SU-DHL-6 (cell line): ENCODE data around the gene CA5B.
"Not testable (repeated sequence)": the region's sequence is repeated elsewhere in the genome, so short reads cannot be mapped to it uniquely, and the experiment has no call there.

ENCODE experiments used
- H2AFZ ChIP-seq: fragments of 200-600 bp; sonication (generic); 2 replicates; pipeline ENCODE4 v1.6.1; 2014; ENCODE audit warnings: low read depth, mild to moderate bottlenecking, moderate library complexity, mixed read lengths, antibody characterized with exemption, low read length; ENCODE audit not compliant: severe bottlenecking
- H3F3A ChIP-seq: fragments of 200-600 bp; shearing (Covaris generic); 2 replicates; pipeline ENCODE4 v1.6.0; 2016; ENCODE audit warnings: antibody characterized with exemption, mild to moderate bottlenecking; ENCODE audit not compliant: insufficient read depth
- H3K27ac ChIP-seq: fragments of 200-600 bp; sonication (generic); 2 replicates; pipeline ENCODE4 v1.5.1; 2016; ENCODE audit warnings: low read depth, mild to moderate bottlenecking, low read length, moderate library complexity, mixed read lengths
- H3K27me3 ChIP-seq: fragments of 200-600 bp; sonication (generic), shearing (Covaris generic); 2 replicates; pipeline ENCODE4 v1.6.0; 2014; ENCODE audit warnings: mild to moderate bottlenecking, low read length
- H3K36me3 ChIP-seq: fragments of 200-600 bp; sonication (generic); 2 replicates; pipeline ENCODE4 v1.6.1; 2014; ENCODE audit warnings: mild to moderate bottlenecking, low read length, mixed read lengths
- H3K4me2 ChIP-seq: fragments of 300-600, 200-600 bp; shearing (Covaris generic), sonication (generic); 2 replicates; pipeline ENCODE4 v1.6.0; 2014; ENCODE audit warnings: low read length, low read depth, mild to moderate bottlenecking; ENCODE audit not compliant: poor library complexity, severe bottlenecking
- H3K4me3 ChIP-seq: fragments of 200-600 bp; sonication (generic); 2 replicates; pipeline ENCODE4 v1.5.1; 2014; ENCODE audit warnings: antibody characterized with exemption, low read length, mild to moderate bottlenecking, mixed read lengths; ENCODE audit not compliant: insufficient read depth, poor library complexity, severe bottlenecking
- H3K79me2 ChIP-seq: fragments of 200-600 bp; sonication (generic); 2 replicates; pipeline ENCODE4 v1.6.1; 2014; ENCODE audit warnings: mild to moderate bottlenecking, low read length, moderate library complexity; ENCODE audit not compliant: insufficient read depth
- H3K9ac ChIP-seq: fragments of 200-600 bp; sonication (generic); 2 replicates; pipeline ENCODE4 v1.7.0; 2014; ENCODE audit warnings: mild to moderate bottlenecking, low read length
- H3K9me2 ChIP-seq: fragments of 200-600 bp; sonication (generic); replicated peaks from 2 replicates; pipeline ENCODE4 v1.6.1; 2014; ENCODE audit warnings: low read length; ENCODE audit not compliant: insufficient read depth
- H3K9me3 ChIP-seq: fragments of 200-600 bp; sonication (generic); 2 replicates; pipeline ENCODE4 v1.6.1; 2014; ENCODE audit warnings: low read length, mixed read lengths; ENCODE audit not compliant: insufficient read depth
- H4K20me1 ChIP-seq: fragments of 200-600 bp; sonication (generic); 2 replicates; pipeline ENCODE4 v1.6.1; 2014; ENCODE audit warnings: low read depth, mild to moderate bottlenecking, antibody characterized with exemption, low read length, moderate library complexity, mixed read lengths
- EZH2phosphoT487 ChIP-seq: fragments of 200-600 bp; sonication (generic), shearing (Covaris generic); conservative IDR thresholded peaks from 2 replicates; pipeline ENCODE4 v1.6.1; 2018; ENCODE audit warnings: mild to moderate bottlenecking, antibody characterized with exemption, low read length, moderate library complexity, mixed read lengths
- TF ChIP-seq, protein P1 (sequence below): fragments of 200-600 bp; sonication (generic); IDR thresholded peaks from one replicate; pipeline ENCODE4 v1.5.1; 2017; ENCODE audit warnings: antibody characterized with exemption, mild to moderate bottlenecking, low read length, moderate library complexity; ENCODE audit not compliant: insufficient read depth, poor library complexity, severe bottlenecking

The CA5B gene

GRCh38 chrX:15822922-15823321, 84.9 kb downstream of the CA5B start:
- H2AFZ ChIP-seq = no peak overlapping the region
- H3K36me3 ChIP-seq = no peaks in the 10 kb centered on the region
- no peaks in the 10 kb centered on the region for H3K27me3 ChIP-seq
- no peak for TF ChIP-seq EZH2phosphoT487
- TF ChIP-seq, protein P1, sequence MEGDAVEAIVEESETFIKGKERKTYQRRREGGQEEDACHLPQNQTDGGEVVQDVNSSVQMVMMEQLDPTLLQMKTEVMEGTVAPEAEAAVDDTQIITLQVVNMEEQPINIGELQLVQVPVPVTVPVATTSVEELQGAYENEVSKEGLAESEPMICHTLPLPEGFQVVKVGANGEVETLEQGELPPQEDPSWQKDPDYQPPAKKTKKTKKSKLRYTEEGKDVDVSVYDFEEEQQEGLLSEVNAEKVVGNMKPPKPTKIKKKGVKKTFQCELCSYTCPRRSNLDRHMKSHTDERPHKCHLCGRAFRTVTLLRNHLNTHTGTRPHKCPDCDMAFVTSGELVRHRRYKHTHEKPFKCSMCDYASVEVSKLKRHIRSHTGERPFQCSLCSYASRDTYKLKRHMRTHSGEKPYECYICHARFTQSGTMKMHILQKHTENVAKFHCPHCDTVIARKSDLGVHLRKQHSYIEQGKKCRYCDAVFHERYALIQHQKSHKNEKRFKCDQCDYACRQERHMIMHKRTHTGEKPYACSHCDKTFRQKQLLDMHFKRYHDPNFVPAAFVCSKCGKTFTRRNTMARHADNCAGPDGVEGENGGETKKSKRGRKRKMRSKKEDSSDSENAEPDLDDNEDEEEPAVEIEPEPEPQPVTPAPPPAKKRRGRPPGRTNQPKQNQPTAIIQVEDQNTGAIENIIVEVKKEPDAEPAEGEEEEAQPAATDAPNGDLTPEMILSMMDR = no peak
- no peak overlapping the region for H3K27ac ChIP-seq
- no peaks in the 10 kb centered on the region for H3K9me2 ChIP-seq
- H3K4me2 ChIP-seq = no peak overlapping the region
- no peak overlapping the region for H3K9ac ChIP-seq
- H3F3A ChIP-seq = peaks cover 12% of the 10 kb centered on the region; the same call in 1 of the 2 replicates
- no peak overlapping the region for H3K4me3 ChIP-seq
- H3K9me3 ChIP-seq = no peaks in the 10 kb centered on the region
- no peaks in the 10 kb centered on the region for H4K20me1 ChIP-seq
- no peaks in the 10 kb centered on the region for H3K79me2 ChIP-seq

DNA sequence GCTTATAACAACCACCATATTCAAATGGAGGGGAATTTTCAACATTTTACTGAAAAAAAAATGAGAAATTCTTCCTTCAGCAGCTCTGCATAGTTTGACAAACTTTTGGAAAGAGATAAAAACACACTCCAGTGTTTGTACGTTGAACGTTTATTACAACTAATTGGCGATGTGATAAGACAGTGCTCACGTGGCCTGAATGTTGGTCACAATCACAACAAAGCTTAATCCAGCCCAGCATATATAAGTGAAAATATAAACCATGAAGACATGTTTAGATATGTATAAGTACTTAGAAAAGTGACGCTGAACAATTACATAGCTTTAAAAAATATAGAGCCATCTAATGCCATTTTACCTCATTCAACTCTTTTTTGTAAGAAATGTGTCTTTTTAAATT, 87.9 kb downstream of the CA5B start:
- H3K4me2 ChIP-seq = no peak overlapping the region
- no peaks in the 10 kb centered on the region for H3K9me2 ChIP-seq
- no peaks in the 10 kb centered on the region for H3K79me2 ChIP-seq
- H3K27me3 ChIP-seq = no peaks in the 10 kb centered on the region
- H3K9ac ChIP-seq = no peak overlapping the region
- H4K20me1 ChIP-seq = no peaks in the 10 kb centered on the region
- no peaks in the 10 kb centered on the region for H3K9me3 ChIP-seq
- peaks cover 12% of the 10 kb centered on the region; the same call in 1 of the 2 replicates for H3F3A ChIP-seq
- no peak overlapping the region for H3K4me3 ChIP-seq
- TF ChIP-seq EZH2phosphoT487 = no peak
- TF ChIP-seq, protein P1 = no peak
- H3K36me3 ChIP-seq = peaks cover 3% of the 10 kb centered on the region; the same call in 1 of the 2 replicates
- H3K27ac ChIP-seq = no peak overlapping the region
- no peak overlapping the region for H2AFZ ChIP-seq

DNA sequence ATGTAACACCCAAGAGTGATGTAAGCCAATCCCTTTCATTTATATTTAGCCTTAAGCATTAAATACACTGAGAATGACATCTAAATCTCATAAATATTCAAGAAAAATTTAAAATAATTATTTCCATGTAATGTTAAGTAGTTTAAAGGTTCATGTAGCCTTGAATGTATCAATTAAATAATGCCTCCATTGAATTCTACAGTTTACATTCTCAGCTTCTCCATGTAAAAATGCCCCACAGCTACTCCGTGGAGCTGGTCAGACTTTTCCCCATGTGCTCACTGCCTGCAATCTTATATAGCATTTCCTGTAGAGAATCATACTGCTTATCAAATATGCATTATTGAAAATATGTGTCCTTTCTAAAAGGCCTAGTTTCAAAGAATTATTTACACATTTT, 91.1 kb downstream of the CA5B start:
- Histone ChIP-seq H3K79me2 (no peaks in the 10 kb centered on the region), H3K9ac (no peak overlapping the region), H3K4me2 (no peak overlapping the region), H3K27ac (no peak overlapping the region), H2AFZ (no peak overlapping the region), H3K36me3 (peaks cover 3% of the 10 kb centered on the region; the same call in 1 of the 2 replicates), H4K20me1 (no peaks in the 10 kb centered on the region), H3F3A (peaks cover 12% of the 10 kb centered on the region; the same call in 1 of the 2 replicates), H3K27me3 (no peaks in the 10 kb centered on the region), H3K9me2 (no peaks in the 10 kb centered on the region), H3K4me3 (no peak overlapping the region), H3K9me3 (no peaks in the 10 kb centered on the region)
- TF ChIP-seq, protein P1 = no peak
- TF ChIP-seq EZH2phosphoT487 = no peak

GRCh38 chrX:15831347-15831746, 93.3 kb downstream of the CA5B start:
- H2AFZ ChIP-seq, H3K79me2 ChIP-seq, H3K36me3 ChIP-seq, H3F3A ChIP-seq, H3K9me3 ChIP-seq, H3K27me3 ChIP-seq, H3K4me3 ChIP-seq, H3K9me2 ChIP-seq, H3K9ac ChIP-seq, H3K4me2 ChIP-seq, H4K20me1 ChIP-seq, H3K27ac ChIP-seq: not testable (repeated sequence)
